Subcutaneous abdominal adipose tissue (tissue), 5 donors: ENCODE measurements around the gene CACNA2D3.

Experiments
- H3K27ac ChIP-seq: one replicate; pipeline ENCODE4 v1.7.0; 2013; ENCODE audit warnings: low read depth, mild to moderate bottlenecking, inconsistent platforms, low read length, moderate library complexity
- H3K27me3 ChIP-seq, 5 donors: one replicate each; pipeline ENCODE4 v1.7.0; 2013; ENCODE audit warnings: low read length in 5 of 5, inconsistent platforms in 1 of 5; ENCODE audit not compliant: control insufficient read depth in 5 of 5, insufficient read depth in 4 of 5
- H3K36me3 ChIP-seq, 5 donors: one replicate each; pipeline ENCODE4 v1.7.0; 2013; ENCODE audit warnings: low read length in 5 of 5; ENCODE audit not compliant: control insufficient read depth in 5 of 5, insufficient read depth in 5 of 5
- H3K4me1 ChIP-seq, 5 donors: one replicate each; pipeline ENCODE4 v1.7.0; 2013; ENCODE audit warnings: low read length in 5 of 5, mild to moderate bottlenecking in 3 of 5, moderate library complexity in 1 of 5; ENCODE audit not compliant: control insufficient read depth in 5 of 5, insufficient read depth in 5 of 5
- H3K4me3 ChIP-seq, 5 donors: one replicate each; pipeline ENCODE4 v1.7.0; 2013; ENCODE audit warnings: low read length in 5 of 5, low read depth in 1 of 5
- H3K9ac ChIP-seq, 5 donors: one replicate each; pipeline ENCODE4 v1.7.0; 2013; ENCODE audit warnings: low read length in 5 of 5, mild to moderate bottlenecking in 4 of 5, moderate library complexity in 3 of 5
- H3K9me3 ChIP-seq, 5 donors: one replicate each; pipeline ENCODE4 v1.7.0; 2013; ENCODE audit warnings: low read length in 5 of 5; ENCODE audit not compliant: control insufficient read depth in 5 of 5
- donor health status: healthy.
- donor health status: healthy.
- donor health status: healthy.
- donor health status: healthy.
- donor health status: healthy.

The CACNA2D3 gene

DNA sequence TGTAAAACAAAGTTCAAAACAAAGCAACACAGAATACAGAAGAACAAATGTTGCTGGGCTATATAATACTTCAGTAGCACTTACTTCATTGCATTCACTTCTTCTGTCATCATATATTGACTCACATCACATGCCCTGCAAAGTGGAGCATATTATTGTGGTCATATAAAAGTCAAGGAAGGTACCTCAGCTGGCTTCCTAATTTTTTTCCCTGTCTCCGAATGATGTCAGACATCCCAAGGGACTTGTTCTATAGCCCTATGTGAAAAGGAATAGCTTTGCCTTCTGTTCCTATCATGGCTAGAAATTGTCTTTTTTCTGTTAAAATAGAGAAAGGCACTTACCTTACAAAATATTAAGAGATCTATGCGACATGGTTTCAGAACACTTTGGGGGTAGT, 696.1 kb downstream of the CACNA2D3 start:
- H3K27ac ChIP-seq: no peak overlapping the region
- H3K27me3 ChIP-seq: no peaks in the 10 kb centered on the region
- H3K9me3 ChIP-seq: no peaks in the 10 kb centered on the region
- H3K9ac ChIP-seq: no peak overlapping the region
- H3K4me3 ChIP-seq: no peak overlapping the region
- H3K36me3 ChIP-seq: no peaks in the 10 kb centered on the region
- peaks cover 0 to 10% (median 5%) of the 10 kb centered on the region in 5 donors for H3K4me1 ChIP-seq

DNA sequence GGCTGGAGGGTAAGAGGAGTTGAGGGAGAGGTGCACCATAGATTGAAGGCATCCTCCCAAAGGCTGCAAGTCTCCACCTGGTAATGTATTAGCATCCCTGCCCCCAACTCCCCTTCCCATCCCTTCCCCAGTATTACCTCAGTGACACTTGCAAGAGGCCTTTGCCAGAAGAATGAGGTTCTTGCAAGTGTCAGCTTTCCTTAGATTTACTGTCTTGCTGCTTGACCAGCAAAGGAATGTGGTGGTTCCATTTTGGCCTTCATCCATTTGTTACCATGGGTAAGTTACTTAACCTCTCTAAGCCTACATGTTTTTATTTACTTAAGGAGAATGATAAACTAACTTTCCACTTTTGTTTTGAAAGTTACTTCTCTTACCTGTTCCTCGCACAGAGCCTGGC, 696.6 kb downstream of the CACNA2D3 start:
- no peak overlapping the region for H3K9ac ChIP-seq
- no peaks in the 10 kb centered on the region for H3K9me3 ChIP-seq
- no peak overlapping the region for H3K27ac ChIP-seq
- peaks cover 0 to 10% (median 5%) of the 10 kb centered on the region in 5 donors for H3K4me1 ChIP-seq
- no peak overlapping the region for H3K4me3 ChIP-seq
- H3K27me3 ChIP-seq: no peaks in the 10 kb centered on the region
- H3K36me3 ChIP-seq: no peaks in the 10 kb centered on the region

DNA sequence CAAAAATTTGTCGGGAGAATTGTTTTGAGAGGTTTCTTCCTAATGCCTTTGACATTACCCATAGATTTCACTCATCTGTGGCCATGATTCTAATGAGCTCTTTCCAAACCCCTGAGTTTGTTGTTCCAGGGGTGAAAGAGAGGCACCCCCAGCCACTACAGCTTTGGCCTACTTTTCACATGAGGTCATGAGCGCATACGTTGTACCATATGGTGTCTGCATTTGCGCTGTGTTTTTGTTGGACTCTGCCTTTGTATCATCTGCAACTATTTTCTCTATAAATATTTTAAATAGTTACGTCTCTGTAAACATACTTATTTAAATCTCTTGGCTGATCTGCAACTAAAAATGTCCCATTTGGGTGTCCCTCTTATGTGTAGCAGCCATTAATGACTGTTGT, 697.6 kb downstream of the CACNA2D3 start:
- Histone ChIP-seq H3K36me3 (no peaks in the 10 kb centered on the region), H3K27me3 (no peaks in the 10 kb centered on the region), H3K4me1 (peaks cover 0 to 10% (median 5%) of the 10 kb centered on the region in 5 donors), H3K9me3 (no peaks in the 10 kb centered on the region), H3K27ac (no peak overlapping the region), H3K9ac (no peak overlapping the region), H3K4me3 (no peak overlapping the region)

DNA sequence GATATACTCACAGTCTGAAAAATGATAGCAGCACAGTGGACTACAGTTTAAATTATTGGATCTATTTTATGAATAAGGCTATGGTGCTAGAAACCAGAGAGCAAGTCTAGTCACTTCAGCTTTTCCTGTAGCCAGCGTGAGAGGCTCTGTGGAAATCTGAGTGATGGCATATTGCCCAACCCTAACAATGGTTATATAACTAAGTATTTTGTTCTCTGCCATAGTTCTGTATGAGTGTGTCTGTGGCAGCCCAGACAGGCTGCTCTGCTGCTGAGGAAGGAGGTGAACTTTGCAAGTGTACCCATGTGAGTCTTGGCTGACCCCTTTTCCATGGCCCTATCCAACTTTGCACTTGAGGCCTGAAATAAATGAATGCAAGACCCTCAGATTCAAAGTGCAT, 699.9 kb downstream of the CACNA2D3 start:
- no peak overlapping the region for H3K9ac ChIP-seq

DNA sequence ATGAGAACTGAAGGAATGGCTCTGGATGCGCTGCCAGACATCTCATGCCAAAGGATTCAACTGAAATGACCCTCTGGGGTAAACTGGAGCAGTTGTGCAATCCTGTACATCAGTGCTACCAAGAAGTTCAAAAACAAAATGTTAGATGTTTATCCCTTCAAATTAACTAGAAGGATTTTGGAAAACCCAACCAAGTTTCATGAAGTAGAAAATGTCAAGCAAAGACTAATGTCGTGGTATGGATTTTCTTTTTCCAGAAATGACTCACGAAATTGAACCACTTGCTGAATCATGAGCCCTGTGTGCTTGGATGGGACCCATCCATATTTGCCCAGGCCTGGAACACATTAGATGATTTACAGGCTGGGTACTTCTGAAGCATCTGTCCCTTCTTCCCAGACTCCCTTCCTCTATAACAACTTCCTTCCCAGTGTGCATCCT, 703.9 kb downstream of the CACNA2D3 start:
- Histone ChIP-seq H3K27ac (no peak overlapping the region), H3K36me3 (no peaks in the 10 kb centered on the region), H3K4me1 (peaks cover 0 to 13% (median 5%) of the 10 kb centered on the region in 5 donors), H3K27me3 (no peaks in the 10 kb centered on the region), H3K9me3 (peaks cover 0 to 9% (median 6%) of the 10 kb centered on the region in 5 donors), H3K9ac (no peak overlapping the region), H3K4me3 (no peak overlapping the region)

More for the DNA sequence above, 699.9 kb downstream of the CACNA2D3 start:
- no peaks in the 10 kb centered on the region for H3K36me3 ChIP-seq
- H3K9me3 ChIP-seq: no peaks in the 10 kb centered on the region
- H3K27me3 ChIP-seq: no peaks in the 10 kb centered on the region
- H3K4me1 ChIP-seq: peaks cover 0 to 13% (median 5%) of the 10 kb centered on the region in 5 donors
- H3K27ac ChIP-seq: no peak overlapping the region
- no peak overlapping the region for H3K4me3 ChIP-seq

DNA sequence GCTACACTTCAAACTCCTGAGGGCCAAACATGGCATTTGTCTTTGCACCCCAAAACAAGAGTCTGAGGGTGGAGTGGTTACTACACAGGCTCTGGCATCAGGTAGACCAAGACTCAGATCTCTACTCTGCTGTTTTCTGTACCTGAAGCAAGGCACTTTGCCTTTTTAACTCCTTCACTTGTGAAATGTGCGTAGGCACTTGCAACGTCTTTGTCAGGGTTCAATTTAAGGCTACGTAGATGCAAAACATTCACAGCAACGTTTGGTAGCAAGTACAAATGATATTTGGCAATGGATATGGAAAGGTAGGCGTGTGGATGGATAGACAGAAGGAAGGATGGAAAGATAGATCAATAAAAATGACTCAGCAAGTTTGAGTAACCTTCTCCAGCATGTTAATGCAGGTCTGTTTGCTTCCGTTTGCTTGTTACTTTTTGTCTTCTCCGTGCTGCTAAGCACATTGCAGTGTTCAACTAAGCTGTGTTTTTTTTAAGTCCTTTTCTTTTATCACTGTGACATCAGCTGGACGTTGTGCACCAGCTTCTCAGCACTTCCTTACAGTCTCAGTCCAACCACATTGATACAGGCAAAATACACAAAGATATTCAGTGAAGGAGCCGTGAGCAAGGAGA, 704.8 kb downstream of the CACNA2D3 start:
- Histone ChIP-seq H3K4me3 (no peak overlapping the region), H3K9ac (no peak overlapping the region), H3K4me1 (peaks cover 0 to 11% (median 3%) of the 10 kb centered on the region in 5 donors), H3K27me3 (no peaks in the 10 kb centered on the region), H3K36me3 (no peaks in the 10 kb centered on the region), H3K27ac (no peak overlapping the region), H3K9me3 (peaks cover 0 to 9% (median 6%) of the 10 kb centered on the region in 5 donors)

DNA sequence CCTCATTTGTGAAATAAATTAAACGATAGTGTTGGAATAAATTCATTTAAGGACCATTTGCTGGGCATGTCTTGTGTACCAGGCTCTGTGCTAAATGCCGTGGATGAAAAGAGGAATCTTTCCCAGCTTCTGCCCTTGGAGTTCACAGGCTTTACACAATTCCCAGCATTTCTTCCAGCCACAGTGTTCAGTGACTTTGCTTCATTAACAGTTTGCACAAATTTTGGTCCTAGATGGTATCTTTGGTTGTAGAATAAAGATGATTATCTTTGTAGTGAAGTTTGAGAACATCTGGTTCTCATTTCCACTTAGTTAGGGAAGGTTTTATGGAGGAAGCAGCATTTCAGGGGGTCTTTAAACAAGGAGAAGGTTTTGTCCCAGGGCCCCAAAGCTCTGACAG, 705.4 kb downstream of the CACNA2D3 start:
- Histone ChIP-seq H3K27ac (no peak overlapping the region), H3K27me3 (no peaks in the 10 kb centered on the region), H3K9ac (no peak overlapping the region), H3K36me3 (no peaks in the 10 kb centered on the region), H3K4me3 (no peak overlapping the region), H3K4me1 (peaks cover 0 to 7% (median 0%) of the 10 kb centered on the region in 5 donors), H3K9me3 (peaks cover 0 to 9% (median 6%) of the 10 kb centered on the region in 5 donors)

DNA sequence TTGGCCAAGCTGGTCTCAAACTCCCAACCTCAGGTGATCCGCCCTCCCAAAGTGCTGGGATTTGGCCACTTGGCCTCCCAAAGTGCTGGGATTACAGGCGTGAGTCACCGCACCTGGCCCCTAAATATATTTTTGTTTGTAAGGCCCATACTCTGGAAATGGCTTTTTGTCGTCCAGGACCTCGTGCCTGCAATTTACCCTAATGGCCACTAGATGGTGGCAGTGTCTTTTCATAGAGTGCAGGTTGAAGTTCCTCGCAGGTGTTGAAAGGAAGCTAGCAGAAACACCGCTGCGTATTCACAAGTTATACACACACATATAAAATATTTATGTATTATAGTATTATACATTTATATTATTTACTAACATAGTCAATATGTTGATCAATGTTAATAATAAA, 708.3 kb downstream of the CACNA2D3 start:
- Histone ChIP-seq H3K4me3 (no peak overlapping the region), H3K4me1 (peaks cover 0 to 7% (median 0%) of the 10 kb centered on the region in 5 donors), H3K36me3 (no peaks in the 10 kb centered on the region), H3K27ac (no peak overlapping the region), H3K9ac (no peak overlapping the region), H3K27me3 (no peaks in the 10 kb centered on the region), H3K9me3 (peaks cover 0 to 9% (median 6%) of the 10 kb centered on the region in 5 donors)

DNA sequence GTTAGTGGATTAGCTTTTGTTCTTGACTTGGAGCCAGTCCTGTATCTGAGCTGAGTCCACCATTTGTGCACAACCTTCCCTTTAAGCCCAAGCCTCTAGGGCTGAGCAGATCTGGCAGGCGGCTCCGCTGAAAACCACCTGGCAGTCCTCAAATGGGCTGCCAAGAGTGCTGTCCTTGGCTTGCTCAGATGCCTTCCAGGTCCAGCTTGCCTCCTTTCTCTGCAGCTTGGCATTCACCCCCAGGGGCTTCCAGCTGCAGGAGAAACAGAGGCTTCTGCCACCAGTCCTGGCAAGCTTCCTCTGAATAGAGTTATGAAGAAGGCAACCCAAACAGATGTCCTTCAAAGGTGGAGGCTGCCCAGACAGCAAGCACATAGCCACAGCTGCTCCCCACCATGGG, 708.8 kb downstream of the CACNA2D3 start:
- Histone ChIP-seq H3K9me3 (peaks cover 0 to 9% (median 6%) of the 10 kb centered on the region in 5 donors), H3K4me1 (peaks cover 0 to 6% (median 0%) of the 10 kb centered on the region in 5 donors), H3K27ac (no peak overlapping the region), H3K9ac (no peak overlapping the region), H3K4me3 (no peak overlapping the region), H3K36me3 (no peaks in the 10 kb centered on the region), H3K27me3 (no peaks in the 10 kb centered on the region)

DNA sequence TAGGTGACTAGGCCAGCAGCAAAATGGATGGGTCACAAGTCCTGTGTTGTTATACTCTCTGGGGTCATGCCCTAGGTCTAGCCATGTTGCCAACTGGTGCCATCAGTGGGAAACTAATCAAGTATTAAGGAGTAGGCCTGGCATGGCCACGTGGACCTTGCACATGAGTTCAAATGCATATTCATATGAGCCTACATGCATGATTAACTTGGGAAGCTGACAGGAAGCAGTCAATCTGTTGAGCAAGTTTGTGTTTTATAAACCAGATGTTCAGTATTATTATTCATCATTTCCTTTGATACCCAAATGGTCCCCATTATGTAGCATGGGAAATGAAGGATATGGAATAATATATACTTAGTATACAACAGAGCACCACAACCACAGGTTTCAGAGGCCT, 710.5 kb downstream of the CACNA2D3 start:
- Histone ChIP-seq H3K9me3 (peaks cover 0 to 9% (median 6%) of the 10 kb centered on the region in 5 donors), H3K27me3 (no peaks in the 10 kb centered on the region), H3K27ac (no peak overlapping the region), H3K9ac (no peak overlapping the region), H3K36me3 (no peaks in the 10 kb centered on the region), H3K4me3 (no peak overlapping the region), H3K4me1 (no peaks in the 10 kb centered on the region)
